Skin of body (tissue), 2 donors: Measurements from ENCODE around the gene KLK2. TPM values are rescaled to one million over a fixed set of nuclear protein-coding genes. Genes with fewer than 3 reads are reported as not detected.

Experiments used
- DNase-seq: peaks from one replicate; lab custom pipeline; 2025; lab: John Stamatoyannopoulos, UW
- total RNA-seq: library from RNA; depleted of rRNA; stranded (reverse); fragments of >200 nt; gene quantifications from one replicate; pipeline ENCODE4 v1.2.3, GENCODE V29; 2014

KLK2 gene
- total RNA-seq, 1 donor from 2014 or later, result not detected

DNA sequence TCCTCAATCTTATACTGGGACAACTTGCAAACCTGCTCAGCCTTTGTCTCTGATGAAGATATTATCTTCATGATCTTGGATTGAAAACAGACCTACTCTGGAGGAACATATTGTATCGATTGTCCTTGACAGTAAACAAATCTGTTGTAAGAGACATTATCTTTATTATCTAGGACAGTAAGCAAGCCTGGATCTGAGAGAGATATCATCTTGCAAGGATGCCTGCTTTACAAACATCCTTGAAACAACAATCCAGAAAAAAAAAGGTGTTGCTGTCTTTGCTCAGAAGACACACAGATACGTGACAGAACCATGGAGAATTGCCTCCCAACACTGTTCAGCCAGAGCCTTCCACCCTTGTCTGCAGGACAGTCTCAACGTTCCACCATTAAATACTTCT lies 22.5 kb upstream of the KLK2 start:
- no peak for DNase-seq

DNA sequence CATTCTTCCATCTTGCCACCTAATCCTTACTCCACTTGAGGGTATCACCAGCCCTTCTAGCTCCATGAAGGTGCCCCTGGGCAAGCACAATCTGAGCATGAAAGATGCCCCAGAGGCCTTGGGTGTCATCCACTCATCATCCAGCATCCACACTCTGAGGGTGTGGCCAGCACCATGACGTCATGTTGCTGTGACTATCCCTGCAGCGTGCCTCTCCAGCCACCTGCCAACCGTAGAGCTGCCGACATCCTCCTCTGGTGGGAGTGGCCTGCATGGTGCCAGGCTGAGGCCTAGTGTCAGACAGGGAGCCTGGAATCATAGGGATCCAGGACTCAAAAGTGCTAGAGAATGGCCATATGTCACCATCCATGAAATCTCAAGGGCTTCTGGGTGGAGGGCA lies 21.6 kb upstream of the KLK2 start:
- no peak for DNase-seq

DNA sequence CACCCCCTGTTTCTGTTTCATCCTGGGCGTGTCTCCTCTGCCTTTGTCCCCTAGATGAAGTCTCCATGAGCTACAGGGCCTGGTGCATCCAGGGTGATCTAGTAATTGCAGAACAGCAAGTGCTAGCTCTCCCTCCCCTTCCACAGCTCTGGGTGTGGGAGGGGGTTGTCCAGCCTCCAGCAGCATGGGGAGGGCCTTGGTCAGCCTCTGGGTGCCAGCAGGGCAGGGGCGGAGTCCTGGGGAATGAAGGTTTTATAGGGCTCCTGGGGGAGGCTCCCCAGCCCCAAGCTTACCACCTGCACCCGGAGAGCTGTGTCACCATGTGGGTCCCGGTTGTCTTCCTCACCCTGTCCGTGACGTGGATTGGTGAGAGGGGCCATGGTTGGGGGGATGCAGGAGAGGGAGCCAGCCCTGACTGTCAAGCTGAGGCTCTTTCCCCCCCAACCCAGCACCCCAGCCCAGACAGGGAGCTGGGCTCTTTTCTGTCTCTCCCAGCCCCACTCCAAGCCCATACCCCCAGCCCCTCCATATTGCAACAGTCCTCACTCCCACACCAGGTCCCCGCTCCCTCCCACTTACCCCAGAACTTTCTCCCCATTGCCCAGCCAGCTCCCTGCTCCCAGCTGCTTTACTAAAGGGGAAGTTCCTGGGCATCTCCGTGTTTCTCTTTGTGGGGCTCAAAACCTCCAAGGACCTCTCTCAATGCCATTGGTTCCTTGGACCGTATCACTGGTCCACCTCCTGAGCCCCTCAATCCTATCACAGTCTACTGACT lies 18.4 kb upstream of the KLK2 start, which contains the start of gene KLK3:
KLK3 (plus strand) TSS at position 280 of the 775 bp plus-strand sequence; CDS start at position 321, 41 bp downstream.
- DNase-seq, result no peak

- no peak for DNase-seq
Measured at GRCh38 chr19:50857366-50857765, 15.9 kb upstream of the KLK2 start.

GRCh38 chr19:50858886-50859285 lies 14.4 kb upstream of the KLK2 start:
- DNase-seq, result no peak

DNA sequence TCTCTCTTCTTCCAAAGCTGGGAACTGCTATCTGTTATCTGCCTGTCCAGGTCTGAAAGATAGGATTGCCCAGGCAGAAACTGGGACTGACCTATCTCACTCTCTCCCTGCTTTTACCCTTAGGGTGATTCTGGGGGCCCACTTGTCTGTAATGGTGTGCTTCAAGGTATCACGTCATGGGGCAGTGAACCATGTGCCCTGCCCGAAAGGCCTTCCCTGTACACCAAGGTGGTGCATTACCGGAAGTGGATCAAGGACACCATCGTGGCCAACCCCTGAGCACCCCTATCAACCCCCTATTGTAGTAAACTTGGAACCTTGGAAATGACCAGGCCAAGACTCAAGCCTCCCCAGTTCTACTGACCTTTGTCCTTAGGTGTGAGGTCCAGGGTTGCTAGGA lies 13.4 kb upstream of the KLK2 start:
- DNase-seq, result no peak

- no peak for DNase-seq
Measured at GRCh38 chr19:50861010-50861409, 12.2 kb upstream of the KLK2 start.

DNA sequence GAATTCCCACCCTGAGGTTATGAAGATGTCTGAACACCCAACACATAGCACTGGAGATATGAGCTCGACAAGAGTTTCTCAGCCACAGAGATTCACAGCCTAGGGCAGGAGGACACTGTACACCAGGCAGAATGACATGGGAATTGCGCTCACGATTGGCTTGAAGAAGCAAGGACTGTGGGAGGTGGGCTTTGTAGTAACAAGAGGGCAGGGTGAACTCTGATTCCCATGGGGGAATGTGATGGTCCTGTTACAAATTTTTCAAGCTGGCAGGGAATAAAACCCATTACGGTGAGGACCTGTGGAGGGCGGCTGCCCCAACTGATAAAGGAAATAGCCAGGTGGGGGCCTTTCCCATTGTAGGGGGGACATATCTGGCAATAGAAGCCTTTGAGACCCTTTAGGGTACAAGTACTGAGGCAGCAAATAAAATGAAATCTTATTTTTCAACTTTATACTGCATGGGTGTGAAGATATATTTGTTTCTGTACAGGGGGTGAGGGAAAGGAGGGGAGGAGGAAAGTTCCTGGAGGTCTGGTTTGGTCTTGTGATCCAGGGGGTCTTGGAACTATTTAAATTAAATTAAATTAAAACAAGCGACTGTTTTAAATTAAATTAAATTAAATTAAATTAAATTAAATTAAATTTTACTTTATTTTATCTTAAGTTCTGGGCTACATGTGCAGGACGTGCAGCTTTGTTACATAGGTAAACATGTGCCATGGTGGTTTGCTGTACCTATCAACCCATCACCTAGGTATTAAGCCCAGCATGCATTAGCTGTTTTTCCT lies 11.5 kb upstream of the KLK2 start:
- no peak for DNase-seq

DNA sequence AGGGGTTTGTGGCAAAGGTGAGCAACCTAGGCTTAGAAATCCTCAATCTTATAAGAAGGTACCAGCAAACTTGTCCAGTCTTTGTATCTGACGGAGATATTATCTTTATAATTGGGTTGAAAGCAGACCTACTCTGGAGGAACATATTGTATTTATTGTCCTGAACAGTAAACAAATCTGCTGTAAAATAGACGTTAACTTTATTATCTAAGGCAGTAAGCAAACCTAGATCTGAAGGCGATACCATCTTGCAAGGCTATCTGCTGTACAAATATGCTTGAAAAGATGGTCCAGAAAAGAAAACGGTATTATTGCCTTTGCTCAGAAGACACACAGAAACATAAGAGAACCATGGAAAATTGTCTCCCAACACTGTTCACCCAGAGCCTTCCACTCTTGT lies 3.8 kb upstream of the KLK2 start:
- DNase-seq, result no peak

DNA sequence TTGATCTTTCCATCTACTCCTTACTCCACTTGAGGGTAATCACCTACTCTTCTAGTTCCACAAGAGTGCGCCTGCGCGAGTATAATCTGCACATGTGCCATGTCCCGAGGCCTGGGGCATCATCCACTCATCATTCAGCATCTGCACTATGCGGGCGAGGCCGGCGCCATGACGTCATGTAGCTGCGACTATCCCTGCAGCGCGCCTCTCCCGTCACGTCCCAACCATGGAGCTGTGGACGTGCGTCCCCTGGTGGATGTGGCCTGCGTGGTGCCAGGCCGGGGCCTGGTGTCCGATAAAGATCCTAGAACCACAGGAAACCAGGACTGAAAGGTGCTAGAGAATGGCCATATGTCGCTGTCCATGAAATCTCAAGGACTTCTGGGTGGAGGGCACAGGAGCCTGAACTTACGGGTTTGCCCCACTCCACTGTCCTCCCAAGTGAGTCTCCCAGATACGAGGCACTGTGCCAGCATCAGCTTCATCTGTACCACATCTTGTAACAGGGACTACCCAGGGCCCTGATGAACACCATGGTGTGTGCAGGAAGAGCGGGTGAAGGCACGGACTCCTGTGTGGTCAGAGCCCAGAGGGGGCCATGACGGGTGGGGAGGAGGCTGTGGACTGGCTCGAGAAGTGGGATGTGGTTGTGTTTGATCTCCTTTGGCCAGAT lies 2.7 kb upstream of the KLK2 start:
- no peak for DNase-seq

- DNase-seq, result no peak
Measured at GRCh38 chr19:50874211-50874610, 972 bp downstream of the KLK2 start.

- DNase-seq, result no peak
Measured at GRCh38 chr19:50875795-50876422, 2.7 kb downstream of the KLK2 start.

DNA sequence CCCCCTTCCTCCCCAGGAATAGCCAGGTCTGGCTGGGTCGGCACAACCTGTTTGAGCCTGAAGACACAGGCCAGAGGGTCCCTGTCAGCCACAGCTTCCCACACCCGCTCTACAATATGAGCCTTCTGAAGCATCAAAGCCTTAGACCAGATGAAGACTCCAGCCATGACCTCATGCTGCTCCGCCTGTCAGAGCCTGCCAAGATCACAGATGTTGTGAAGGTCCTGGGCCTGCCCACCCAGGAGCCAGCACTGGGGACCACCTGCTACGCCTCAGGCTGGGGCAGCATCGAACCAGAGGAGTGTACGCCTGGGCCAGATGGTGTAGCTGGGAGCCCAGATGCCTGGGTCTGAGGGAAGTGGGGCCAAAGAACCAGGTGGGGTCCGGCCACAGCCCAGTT lies 3.2 kb downstream of the KLK2 start:
- no peak for DNase-seq

DNA sequence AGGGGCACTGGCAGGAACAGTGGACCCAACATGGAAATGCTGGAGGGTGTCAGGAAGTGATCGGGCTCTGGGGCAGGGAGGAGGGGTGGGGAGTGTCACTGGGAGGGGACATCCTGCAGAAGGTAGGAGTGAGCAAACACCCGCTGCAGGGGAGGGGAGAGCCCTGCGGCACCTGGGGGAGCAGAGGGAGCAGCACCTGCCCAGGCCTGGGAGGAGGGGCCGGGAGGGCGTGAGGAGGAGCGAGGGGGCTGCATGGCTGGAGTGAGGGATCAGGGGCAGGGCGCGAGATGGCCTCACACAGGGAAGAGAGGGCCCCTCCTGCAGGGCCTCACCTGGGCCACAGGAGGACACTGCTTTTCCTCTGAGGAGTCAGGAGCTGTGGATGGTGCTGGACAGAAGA lies 4.1 kb downstream of the KLK2 start:
- no peak for DNase-seq

DNA sequence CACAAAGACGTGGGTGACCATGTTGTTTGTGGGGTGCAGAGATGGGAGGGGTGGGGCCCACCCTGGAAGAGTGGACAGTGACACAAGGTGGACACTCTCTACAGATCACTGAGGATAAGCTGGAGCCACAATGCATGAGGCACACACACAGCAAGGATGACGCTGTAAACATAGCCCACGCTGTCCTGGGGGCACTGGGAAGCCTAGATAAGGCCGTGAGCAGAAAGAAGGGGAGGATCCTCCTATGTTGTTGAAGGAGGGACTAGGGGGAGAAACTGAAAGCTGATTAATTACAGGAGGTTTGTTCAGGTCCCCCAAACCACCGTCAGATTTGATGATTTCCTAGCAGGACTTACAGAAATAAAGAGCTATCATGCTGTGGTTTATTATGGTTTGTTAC lies 5.6 kb downstream of the KLK2 start:
- no peak for DNase-seq

DNA sequence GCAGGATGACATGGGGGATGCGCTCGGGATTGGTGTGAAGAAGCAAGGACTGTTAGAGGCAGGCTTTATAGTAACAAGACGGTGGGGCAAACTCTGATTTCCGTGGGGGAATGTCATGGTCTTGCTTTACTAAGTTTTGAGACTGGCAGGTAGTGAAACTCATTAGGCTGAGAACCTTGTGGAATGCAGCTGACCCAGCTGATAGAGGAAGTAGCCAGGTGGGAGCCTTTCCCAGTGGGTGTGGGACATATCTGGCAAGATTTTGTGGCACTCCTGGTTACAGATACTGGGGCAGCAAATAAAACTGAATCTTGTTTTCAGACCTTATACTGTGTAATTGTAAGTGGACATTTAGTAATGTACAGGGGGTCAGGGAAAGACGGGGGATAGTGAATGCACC lies 7.0 kb downstream of the KLK2 start:
- no peak for DNase-seq

DNA sequence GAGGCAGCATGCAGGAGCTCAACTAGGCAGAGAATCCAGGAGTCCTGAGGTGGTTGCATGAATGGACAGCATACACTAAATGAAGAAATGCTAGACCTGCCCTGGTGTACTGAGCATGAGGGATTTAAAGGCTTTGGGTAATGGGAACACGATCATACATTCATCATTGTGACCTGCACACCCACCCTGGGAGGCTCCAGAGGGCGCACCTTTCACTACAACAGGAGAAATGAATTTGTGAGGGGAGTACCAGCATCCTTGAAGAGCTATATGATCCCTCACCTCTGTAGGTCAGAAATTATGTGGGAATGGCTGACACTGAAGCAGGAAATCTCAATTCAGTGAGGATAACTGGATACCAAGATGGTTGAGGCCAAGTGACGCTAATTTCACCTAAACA lies 8.9 kb downstream of the KLK2 start:
- no peak for DNase-seq

DNA sequence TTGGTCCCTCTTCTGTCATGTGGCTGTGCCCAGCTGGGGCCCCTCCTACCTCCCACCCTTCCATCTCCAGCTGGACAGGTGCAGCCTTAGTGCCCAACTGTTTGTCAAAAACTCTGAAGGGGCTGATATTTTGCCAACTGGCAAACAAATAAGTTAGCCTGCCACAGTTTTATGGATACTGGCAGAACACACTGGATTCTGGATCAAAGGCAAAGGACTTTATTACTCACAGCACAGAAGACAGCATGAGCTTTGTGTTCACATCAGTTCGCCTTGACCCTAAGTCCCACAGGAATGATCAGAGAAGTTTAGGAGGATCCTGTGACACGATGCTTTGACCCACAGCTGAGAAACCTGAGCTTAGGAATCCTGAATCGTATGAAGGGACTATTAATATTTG lies 16.4 kb downstream of the KLK2 start:
- DNase-seq, result no peak

DNA sequence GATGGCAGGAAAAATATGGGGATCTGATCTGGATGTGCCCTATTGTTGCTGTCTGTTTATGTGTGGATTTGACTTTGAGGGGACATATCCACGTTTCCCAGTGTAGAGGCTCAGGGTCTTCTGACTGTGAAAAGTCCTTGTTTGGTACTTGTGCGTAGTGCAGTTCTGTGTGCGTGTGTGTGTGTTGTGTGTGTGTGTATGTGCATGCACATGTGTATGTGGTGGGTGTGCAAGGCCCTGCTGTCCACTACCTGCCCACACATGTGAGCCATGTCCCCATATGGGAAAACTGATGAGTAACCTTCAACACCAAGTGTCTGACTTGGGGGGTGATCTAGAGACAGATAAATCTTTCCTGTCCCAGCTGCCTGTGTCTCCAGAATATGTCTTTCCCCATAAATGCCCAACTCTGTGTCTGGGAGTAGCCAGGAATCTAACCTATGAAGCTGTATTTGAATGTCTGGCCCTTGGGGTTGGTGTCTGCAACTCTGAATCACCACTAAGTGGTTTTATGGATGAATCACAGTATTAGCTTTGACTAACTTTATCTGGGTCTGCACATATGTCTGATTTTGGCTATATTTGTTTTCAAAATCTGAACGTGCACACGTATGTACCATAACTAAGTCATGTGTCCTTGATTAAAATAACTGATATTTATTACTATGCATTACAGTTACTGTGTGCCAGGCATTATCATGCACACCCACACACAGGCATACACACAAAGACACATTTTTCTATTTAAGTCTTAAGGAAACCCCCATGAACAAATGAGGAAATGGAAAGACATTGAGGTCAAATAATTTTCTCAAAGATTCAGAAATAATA lies 17.4 kb downstream of the KLK2 start:
- no peak for DNase-seq

GRCh38 chr19:50891253-50891625 lies 18.0 kb downstream of the KLK2 start:
- no peak for DNase-seq
